ENCODE results near the gene TTL. TPM values are rescaled to one million over a fixed set of nuclear protein-coding genes. Genes with fewer than 3 reads are reported as not detected.

The TTL gene
- polyA plus RNA-seq, 1 of the 3 experiments (the other 2 are of a cell fraction) = 15.4 TPM

DNA sequence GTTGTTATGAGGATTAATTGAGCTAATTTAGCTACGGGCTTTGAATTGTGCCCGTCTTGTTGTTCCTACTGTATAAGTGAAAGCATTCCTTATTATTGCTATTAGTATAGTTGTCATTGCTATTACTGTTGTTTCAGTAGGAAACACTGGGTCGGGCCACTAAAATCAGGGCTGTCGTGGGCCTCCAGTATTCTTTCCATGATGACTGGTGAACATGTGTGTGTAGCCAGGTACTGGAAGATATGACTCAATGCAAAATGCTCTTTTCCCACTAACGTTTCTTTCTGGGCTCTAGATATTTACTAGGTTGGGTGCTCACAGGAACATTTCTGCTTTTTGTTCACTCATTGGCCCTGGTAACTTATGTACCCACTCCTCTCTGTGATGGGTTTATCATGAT lies 4.9 kb downstream of the TTL start:
- H3K9ac ChIP-seq = no peak overlapping the region
- peaks cover 9% of the 10 kb centered on the region; the same call in 1 of the 2 replicates for H4K20me1 ChIP-seq (ENCODE audit: insufficient read depth)
- no peak for DNase-seq
- H2AFZ ChIP-seq (ENCODE audit: low read depth) = no peak overlapping the region
- H3F3A ChIP-seq (replicated peaks; ENCODE audit: insufficient read depth) = peaks cover 24% of the 10 kb centered on the region
- peaks cover 19 to 25% of the 10 kb centered on the region in 2 experiments for H3K36me3 ChIP-seq (replicated peaks in 1 of 2; ENCODE audit: control insufficient read depth in 1 of 2, insufficient read depth in 2 of 2, low read length in 1 of 2)
- H3K4me1 ChIP-seq (ENCODE audit: control insufficient read depth in 1 of 2, insufficient read depth in 2 of 2, low read depth in 1 of 2, low read length in 1 of 2) = peaks cover 9 to 20% of the 10 kb centered on the region in 2 experiments; a peak in 3 of 4 replicates
- no peak overlapping the region for H3K4me3 ChIP-seq (ENCODE audit: low read depth in 2 of 2, low read length in 1 of 2)
- POLR2A ChIA-PET = no interaction called here
- no peaks in the 10 kb centered on the region for H3K9me3 ChIP-seq
- TF ChIP-seq RAD21 (IDR thresholded peaks at IDR 0.05; ENCODE audit: low read length) = no peak
- TF ChIP-seq FOXJ3 (CRISPR knock-in tag; IDR thresholded peaks at IDR 0.05) = no peak
- TF ChIP-seq SIN3A (IDR thresholded peaks at IDR 0.05; ENCODE audit: borderline replicate concordance, low read depth, low read length) = no peak
- TF ChIP-seq, protein P1, sequence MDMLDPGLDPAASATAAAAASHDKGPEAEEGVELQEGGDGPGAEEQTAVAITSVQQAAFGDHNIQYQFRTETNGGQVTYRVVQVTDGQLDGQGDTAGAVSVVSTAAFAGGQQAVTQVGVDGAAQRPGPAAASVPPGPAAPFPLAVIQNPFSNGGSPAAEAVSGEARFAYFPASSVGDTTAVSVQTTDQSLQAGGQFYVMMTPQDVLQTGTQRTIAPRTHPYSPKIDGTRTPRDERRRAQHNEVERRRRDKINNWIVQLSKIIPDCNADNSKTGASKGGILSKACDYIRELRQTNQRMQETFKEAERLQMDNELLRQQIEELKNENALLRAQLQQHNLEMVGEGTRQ (IDR thresholded peaks at IDR 0.05; ENCODE audit: borderline replicate concordance, low read depth, low read length) = no peak
- no peak for TF ChIP-seq EP300 (IDR thresholded peaks at IDR 0.05; ENCODE audit: borderline replicate concordance in 1 of 2, low read depth in 1 of 2, low read length in 1 of 2)
- TF ChIP-seq RFX5 (IDR thresholded peaks at IDR 0.05; ENCODE audit: low read length) = no peak
- TF ChIP-seq TCF12 (IDR thresholded peaks at IDR 0.05) = no peak
- TF ChIP-seq, protein P2, sequence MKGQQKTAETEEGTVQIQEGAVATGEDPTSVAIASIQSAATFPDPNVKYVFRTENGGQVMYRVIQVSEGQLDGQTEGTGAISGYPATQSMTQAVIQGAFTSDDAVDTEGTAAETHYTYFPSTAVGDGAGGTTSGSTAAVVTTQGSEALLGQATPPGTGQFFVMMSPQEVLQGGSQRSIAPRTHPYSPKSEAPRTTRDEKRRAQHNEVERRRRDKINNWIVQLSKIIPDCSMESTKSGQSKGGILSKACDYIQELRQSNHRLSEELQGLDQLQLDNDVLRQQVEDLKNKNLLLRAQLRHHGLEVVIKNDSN (IDR thresholded peaks at IDR 0.05; ENCODE audit: borderline replicate concordance, low read depth) = no peak
- TF ChIP-seq, protein P3, sequence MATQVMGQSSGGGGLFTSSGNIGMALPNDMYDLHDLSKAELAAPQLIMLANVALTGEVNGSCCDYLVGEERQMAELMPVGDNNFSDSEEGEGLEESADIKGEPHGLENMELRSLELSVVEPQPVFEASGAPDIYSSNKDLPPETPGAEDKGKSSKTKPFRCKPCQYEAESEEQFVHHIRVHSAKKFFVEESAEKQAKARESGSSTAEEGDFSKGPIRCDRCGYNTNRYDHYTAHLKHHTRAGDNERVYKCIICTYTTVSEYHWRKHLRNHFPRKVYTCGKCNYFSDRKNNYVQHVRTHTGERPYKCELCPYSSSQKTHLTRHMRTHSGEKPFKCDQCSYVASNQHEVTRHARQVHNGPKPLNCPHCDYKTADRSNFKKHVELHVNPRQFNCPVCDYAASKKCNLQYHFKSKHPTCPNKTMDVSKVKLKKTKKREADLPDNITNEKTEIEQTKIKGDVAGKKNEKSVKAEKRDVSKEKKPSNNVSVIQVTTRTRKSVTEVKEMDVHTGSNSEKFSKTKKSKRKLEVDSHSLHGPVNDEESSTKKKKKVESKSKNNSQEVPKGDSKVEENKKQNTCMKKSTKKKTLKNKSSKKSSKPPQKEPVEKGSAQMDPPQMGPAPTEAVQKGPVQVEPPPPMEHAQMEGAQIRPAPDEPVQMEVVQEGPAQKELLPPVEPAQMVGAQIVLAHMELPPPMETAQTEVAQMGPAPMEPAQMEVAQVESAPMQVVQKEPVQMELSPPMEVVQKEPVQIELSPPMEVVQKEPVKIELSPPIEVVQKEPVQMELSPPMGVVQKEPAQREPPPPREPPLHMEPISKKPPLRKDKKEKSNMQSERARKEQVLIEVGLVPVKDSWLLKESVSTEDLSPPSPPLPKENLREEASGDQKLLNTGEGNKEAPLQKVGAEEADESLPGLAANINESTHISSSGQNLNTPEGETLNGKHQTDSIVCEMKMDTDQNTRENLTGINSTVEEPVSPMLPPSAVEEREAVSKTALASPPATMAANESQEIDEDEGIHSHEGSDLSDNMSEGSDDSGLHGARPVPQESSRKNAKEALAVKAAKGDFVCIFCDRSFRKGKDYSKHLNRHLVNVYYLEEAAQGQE (IDR thresholded peaks at IDR 0.05; ENCODE audit: low read depth, low read length) = no peak
- no peak for TF ChIP-seq TEAD4 (IDR thresholded peaks at IDR 0.05; ENCODE audit: borderline replicate concordance, insufficient read depth)
- TF ChIP-seq RXRA (IDR thresholded peaks at IDR 0.05; ENCODE audit: borderline replicate concordance, low read depth) = no peak
- TF ChIP-seq JUND (IDR thresholded peaks at IDR 0.05) = no peak
- no peak for TF ChIP-seq GABPA (IDR thresholded peaks at IDR 0.05; ENCODE audit: low read depth)
- TF ChIP-seq, protein P4, sequence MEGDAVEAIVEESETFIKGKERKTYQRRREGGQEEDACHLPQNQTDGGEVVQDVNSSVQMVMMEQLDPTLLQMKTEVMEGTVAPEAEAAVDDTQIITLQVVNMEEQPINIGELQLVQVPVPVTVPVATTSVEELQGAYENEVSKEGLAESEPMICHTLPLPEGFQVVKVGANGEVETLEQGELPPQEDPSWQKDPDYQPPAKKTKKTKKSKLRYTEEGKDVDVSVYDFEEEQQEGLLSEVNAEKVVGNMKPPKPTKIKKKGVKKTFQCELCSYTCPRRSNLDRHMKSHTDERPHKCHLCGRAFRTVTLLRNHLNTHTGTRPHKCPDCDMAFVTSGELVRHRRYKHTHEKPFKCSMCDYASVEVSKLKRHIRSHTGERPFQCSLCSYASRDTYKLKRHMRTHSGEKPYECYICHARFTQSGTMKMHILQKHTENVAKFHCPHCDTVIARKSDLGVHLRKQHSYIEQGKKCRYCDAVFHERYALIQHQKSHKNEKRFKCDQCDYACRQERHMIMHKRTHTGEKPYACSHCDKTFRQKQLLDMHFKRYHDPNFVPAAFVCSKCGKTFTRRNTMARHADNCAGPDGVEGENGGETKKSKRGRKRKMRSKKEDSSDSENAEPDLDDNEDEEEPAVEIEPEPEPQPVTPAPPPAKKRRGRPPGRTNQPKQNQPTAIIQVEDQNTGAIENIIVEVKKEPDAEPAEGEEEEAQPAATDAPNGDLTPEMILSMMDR (IDR thresholded peaks at IDR 0.05) = no peak
- TF ChIP-seq POLR2AphosphoS5 (IDR thresholded peaks at IDR 0.05; ENCODE audit: low read depth, low read length) = no peak
- no peak for TF ChIP-seq NRF1 (IDR thresholded peaks at IDR 0.05; ENCODE audit: low read depth, low read length)
- TF ChIP-seq, protein P5, sequence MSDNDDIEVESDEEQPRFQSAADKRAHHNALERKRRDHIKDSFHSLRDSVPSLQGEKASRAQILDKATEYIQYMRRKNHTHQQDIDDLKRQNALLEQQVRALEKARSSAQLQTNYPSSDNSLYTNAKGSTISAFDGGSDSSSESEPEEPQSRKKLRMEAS (IDR thresholded peaks at IDR 0.05; ENCODE audit: low read depth) = no peak
- TF ChIP-seq MEF2A (IDR thresholded peaks at IDR 0.05; ENCODE audit: borderline replicate concordance, low read depth) = no peak
- no peak for TF ChIP-seq ELF1 (IDR thresholded peaks at IDR 0.05)
- no peak for TF ChIP-seq MXI1 (IDR thresholded peaks at IDR 0.05; ENCODE audit: low read depth, low read length)
- H3K9me2 ChIP-seq = no peaks in the 10 kb centered on the region
- H3K79me2 ChIP-seq (ENCODE audit: insufficient read depth) = peaks cover 96% of the 10 kb centered on the region
- WGBS (ENCODE audit: low lambda C conversion rate) = 94% methylated on average over 5 of the region's 5 CpGs
- CTCF ChIA-PET = interaction anchor here (2.5 kb wide), 1 partner anchor 14 kb away, joined by 11 read pairs; no protein-coding TSS in a partner anchor
- no peak overlapping the region for H3K4me2 ChIP-seq
- no peaks in the 10 kb centered on the region for H3K27me3 ChIP-seq (ENCODE audit: insufficient read depth)
- no peak overlapping the region for H3K27ac ChIP-seq (ENCODE audit: low read depth in 2 of 2, low read length in 1 of 2)

Data from SK-N-SH (cell line).